HEK293 (cell line): ENCODE data around the gene INTS14.

Source experiments
- CTCF ChIA-PET: fragments of 350-600 bp; formaldehyde crosslinking; extraction: SDS; loops from one replicate; lab custom pipeline; 2021; ENCODE audit warnings: antibody characterized with exemption; lab: Yijun Ruan, JAX
- POLR2A ChIA-PET: fragments of 300-600 bp; formaldehyde crosslinking; extraction: SDS; loops from one replicate; lab custom pipeline; 2020; ENCODE audit warnings: antibody characterized with exemption, inconsistent platforms; lab: Yijun Ruan, JAX
- H3K27ac ChIP-seq: fragments of 200-500 bp; sonication (Bioruptor generic); 2 replicates; pipeline ENCODE4 v1.5.1; 2014; ENCODE audit warnings: low read depth, low read length, control low read depth, inconsistent platforms; ENCODE audit errors: extremely low read depth
- H3K36me3 ChIP-seq, 2 experiments: fragments of 200-500 bp in 1 of 2; sonication (Bioruptor generic) in 1 of 2; 1 replicate in 1 of 2; 2 replicates in 1 of 2; pipeline ENCODE4 v1.5.1; 2014 to 2017; ENCODE audit warnings: inconsistent platforms in 2 of 2, low read length in 2 of 2; ENCODE audit not compliant: control insufficient read depth in 2 of 2, insufficient read depth in 1 of 2
- H3K4me1 ChIP-seq: fragments of 200-500 bp; sonication (Bioruptor generic); 2 replicates; pipeline ENCODE4 v1.5.1; 2014; ENCODE audit warnings: mild to moderate bottlenecking, low read length, inconsistent platforms; ENCODE audit not compliant: control insufficient read depth, insufficient read depth
- H3K4me3 ChIP-seq: 2 replicates; pipeline ENCODE4 v1.5.1; 2011; ENCODE audit warnings: low read depth, mild to moderate bottlenecking, control low read depth, low read length, moderate library complexity
- H3K9me3 ChIP-seq: fragments of 200-500 bp; sonication (Bioruptor generic); 2 replicates; pipeline ENCODE4 v1.5.1; 2014; ENCODE audit warnings: low read depth, low read length, inconsistent platforms; ENCODE audit not compliant: control insufficient read depth, insufficient read depth
- BCL11B ChIP-seq: fragments of 450-650 bp; formaldehyde crosslinking; IDR thresholded peaks from 2 replicates; pipeline ENCODE4 v1.5.1; 2016; ENCODE audit warnings: low read depth, missing biosample characterization, missing genetic modification characterization
- PBX3 ChIP-seq: sonication (generic); formaldehyde crosslinking; IDR thresholded peaks from 2 replicates; pipeline ENCODE4 v1.8.1; 2022; ENCODE audit warnings: mild to moderate bottlenecking, moderate library complexity, missing genetic modification reagents
- PRDM6 ChIP-seq: fragments of 450-650 bp; formaldehyde crosslinking; IDR thresholded peaks from 2 replicates; pipeline ENCODE4 v1.5.1; 2017; ENCODE audit warnings: missing biosample characterization, missing genetic modification characterization
- REPIN1 ChIP-seq: fragments of 450-650 bp; formaldehyde crosslinking; IDR thresholded peaks from 2 replicates; pipeline ENCODE4 v1.5.1; 2017; ENCODE audit warnings: missing biosample characterization, missing genetic modification characterization, low read depth
- SP3 ChIP-seq: fragments of 450-650 bp; formaldehyde crosslinking; IDR thresholded peaks from 2 replicates; pipeline ENCODE4 v1.5.1; 2016; ENCODE audit warnings: missing biosample characterization, missing genetic modification characterization
- ZFP3 ChIP-seq: fragments of 450-650 bp; formaldehyde crosslinking; IDR thresholded peaks from 2 replicates; pipeline ENCODE4 v1.5.1; 2016; ENCODE audit warnings: low read depth, missing biosample characterization, missing genetic modification characterization
- ZFP37 ChIP-seq: fragments of 450-650 bp; formaldehyde crosslinking; IDR thresholded peaks from 2 replicates; pipeline ENCODE4 v1.5.1; 2016; ENCODE audit warnings: missing biosample characterization, missing genetic modification characterization
- ZFP69B ChIP-seq: fragments of 450-650 bp; formaldehyde crosslinking; IDR thresholded peaks from 2 replicates; pipeline ENCODE4 v1.5.1; 2016; ENCODE audit warnings: missing biosample characterization, missing genetic modification characterization
- ZNF2 ChIP-seq: fragments of 450-650 bp; formaldehyde crosslinking; IDR thresholded peaks from 2 replicates; pipeline ENCODE4 v1.5.1; 2016; ENCODE audit warnings: missing biosample characterization, missing genetic modification characterization
- ZNF280D ChIP-seq: fragments of 450-650 bp; formaldehyde crosslinking; IDR thresholded peaks from 2 replicates; pipeline ENCODE4 v1.5.1; 2016; ENCODE audit warnings: missing biosample characterization, missing genetic modification characterization
- ZNF423 ChIP-seq: fragments of 450-650 bp; formaldehyde crosslinking; IDR thresholded peaks from 2 replicates; pipeline ENCODE4 v1.5.1; 2016; ENCODE audit warnings: missing biosample characterization, missing genetic modification characterization
- ZNF510 ChIP-seq: fragments of 450-650 bp; formaldehyde crosslinking; IDR thresholded peaks from 2 replicates; pipeline ENCODE4 v1.5.1; 2018; ENCODE audit warnings: mild to moderate bottlenecking, missing genetic modification characterization, missing biosample characterization; ENCODE audit not compliant: insufficient replicate concordance
- ZNF513 ChIP-seq: fragments of 450-650 bp; IDR thresholded peaks from 2 replicates; pipeline ENCODE4 v1.5.1; 2018; ENCODE audit warnings: missing biosample characterization, missing genetic modification characterization
- ZNF555 ChIP-seq: fragments of 450-650 bp; formaldehyde crosslinking; conservative IDR thresholded peaks from 2 replicates; pipeline ENCODE4 v1.5.1; 2017; ENCODE audit warnings: missing biosample characterization, mild to moderate bottlenecking, missing genetic modification characterization, inconsistent platforms
- ZNF626 ChIP-seq: fragments of 450-650 bp; sonication (Bioruptor Pico); formaldehyde crosslinking; IDR thresholded peaks from 2 replicates; pipeline ENCODE4 v1.5.1; 2018; ENCODE audit warnings: missing biosample characterization, missing genetic modification characterization, inconsistent platforms
- ZNF645 ChIP-seq: fragments of 450-650 bp; formaldehyde crosslinking; IDR thresholded peaks from 2 replicates; pipeline ENCODE4; 2016; ENCODE audit warnings: missing biosample characterization, missing genetic modification characterization
- ZNF768 ChIP-seq: fragments of 450-650 bp; formaldehyde crosslinking; IDR thresholded peaks from 2 replicates; pipeline ENCODE4 v1.5.1; 2018; ENCODE audit warnings: missing biosample characterization, mild to moderate bottlenecking, missing genetic modification characterization
- ZNF792 ChIP-seq: fragments of 450-650 bp; formaldehyde crosslinking; IDR thresholded peaks from 2 replicates; pipeline ENCODE4 v1.5.1; 2016; ENCODE audit warnings: missing biosample characterization, missing genetic modification characterization
- TF ChIP-seq, protein P1 (sequence below): fragments of 450-650 bp; formaldehyde crosslinking; optimal IDR thresholded peaks from 2 replicates; pipeline ENCODE3; 2016; ENCODE audit warnings: missing biosample characterization, mild to moderate bottlenecking, missing genetic modification characterization
- TF ChIP-seq, protein P2 (sequence below): fragments of 450-650 bp; formaldehyde crosslinking; IDR thresholded peaks from 2 replicates; pipeline ENCODE4 v1.5.1; 2016; ENCODE audit warnings: missing biosample characterization, missing genetic modification characterization

Gene INTS14

GRCh38 chr15:65629548-65629947 lies 18.6 kb upstream of the INTS14 start (continued):
- no peak for TF ChIP-seq ZNF555
- TF ChIP-seq ZFP3 (tag by site-specific recombination): no peak
- TF ChIP-seq PRDM6: no peak
- TF ChIP-seq ZFP37 (tag by site-specific recombination): no peak
- no peak for TF ChIP-seq REPIN1
- TF ChIP-seq ZFP69B (tag by site-specific recombination): no peak

DNA sequence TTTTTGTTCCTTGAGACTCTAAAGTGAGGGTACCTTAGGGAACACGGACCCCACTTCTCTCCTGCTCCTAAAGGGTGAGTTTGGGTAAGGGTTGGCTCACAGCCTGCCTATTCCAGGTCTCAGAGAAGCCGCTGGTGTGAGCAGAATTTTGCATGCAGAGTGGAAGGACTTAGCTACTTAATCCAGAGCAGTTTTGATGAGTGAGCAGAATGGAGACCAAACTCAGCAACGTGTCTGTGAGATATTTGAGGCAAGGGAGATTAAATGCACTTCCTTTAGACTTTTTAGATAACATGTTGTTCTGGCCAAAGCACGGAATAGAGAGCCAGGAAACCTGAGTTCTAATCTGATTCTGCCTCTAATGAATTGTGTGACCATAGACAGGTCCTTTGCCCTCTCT lies 15.9 kb upstream of the INTS14 start:
- POLR2A ChIA-PET: no interaction called here
- Histone ChIP-seq H3K4me3 (no peak overlapping the region), H3K36me3 (peaks cover 0 to 25% of the 10 kb centered on the region in 2 experiments; a peak in 1 of 3 replicates)
- TF ChIP-seq BCL11B (tag by site-specific recombination): no peak
- TF ChIP-seq ZNF768 (tag by site-specific recombination): no peak
- TF ChIP-seq, protein P1, sequence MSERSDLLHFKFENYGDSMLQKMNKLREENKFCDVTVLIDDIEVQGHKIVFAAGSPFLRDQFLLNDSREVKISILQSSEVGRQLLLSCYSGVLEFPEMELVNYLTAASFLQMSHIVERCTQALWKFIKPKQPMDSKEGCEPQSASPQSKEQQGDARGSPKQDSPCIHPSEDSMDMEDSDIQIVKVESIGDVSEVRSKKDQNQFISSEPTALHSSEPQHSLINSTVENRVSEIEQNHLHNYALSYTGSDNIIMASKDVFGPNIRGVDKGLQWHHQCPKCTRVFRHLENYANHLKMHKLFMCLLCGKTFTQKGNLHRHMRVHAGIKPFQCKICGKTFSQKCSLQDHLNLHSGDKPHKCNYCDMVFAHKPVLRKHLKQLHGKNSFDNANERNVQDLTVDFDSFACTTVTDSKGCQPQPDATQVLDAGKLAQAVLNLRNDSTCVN (tag by site-specific recombination): no peak
- TF ChIP-seq ZNF792 (tag by site-specific recombination): no peak
- no peak for TF ChIP-seq ZNF510
- TF ChIP-seq ZNF423 (tag by site-specific recombination): no peak
- no peak for TF ChIP-seq ZNF2 (tag by site-specific recombination)
- TF ChIP-seq ZNF626 (tag by site-specific recombination): no peak
- TF ChIP-seq ZNF513 (tag by site-specific recombination): no peak
- no peak for TF ChIP-seq PBX3 (CRISPR knock-in tag)
- TF ChIP-seq, all 188 proteins: peak for 0
- Histone ChIP-seq H3K9me3 (no peaks in the 10 kb centered on the region), H3K27ac (no peak overlapping the region), H3K4me1 (no peaks in the 10 kb centered on the region)
- CTCF ChIA-PET: interaction anchor here (0.6 to 5.2 kb wide), 3 partner anchors 10 to 30 kb away, joined by 3 to 36 read pairs (median 4); no protein-coding TSS in a partner anchor

GRCh38 chr15:65623103-65623502 lies 12.2 kb upstream of the INTS14 start:
- H3K4me1 ChIP-seq: no peaks in the 10 kb centered on the region
- no peak overlapping the region for H3K27ac ChIP-seq
- H3K9me3 ChIP-seq: no peaks in the 10 kb centered on the region
- no peak overlapping the region for H3K4me3 ChIP-seq
- CTCF ChIA-PET: interaction anchor here (1.0 to 2.9 kb wide), 2 partner anchors 12 to 16 kb away, joined by 3 to 9 read pairs; partner anchors contain the start of gene INTS14
- POLR2A ChIA-PET: no interaction called here
- H3K36me3 ChIP-seq: peaks cover 0 to 25% of the 10 kb centered on the region in 2 experiments; a peak in 1 of 3 replicates
- no peak for TF ChIP-seq ZNF645 (tag by site-specific recombination)
- TF ChIP-seq, protein P2, sequence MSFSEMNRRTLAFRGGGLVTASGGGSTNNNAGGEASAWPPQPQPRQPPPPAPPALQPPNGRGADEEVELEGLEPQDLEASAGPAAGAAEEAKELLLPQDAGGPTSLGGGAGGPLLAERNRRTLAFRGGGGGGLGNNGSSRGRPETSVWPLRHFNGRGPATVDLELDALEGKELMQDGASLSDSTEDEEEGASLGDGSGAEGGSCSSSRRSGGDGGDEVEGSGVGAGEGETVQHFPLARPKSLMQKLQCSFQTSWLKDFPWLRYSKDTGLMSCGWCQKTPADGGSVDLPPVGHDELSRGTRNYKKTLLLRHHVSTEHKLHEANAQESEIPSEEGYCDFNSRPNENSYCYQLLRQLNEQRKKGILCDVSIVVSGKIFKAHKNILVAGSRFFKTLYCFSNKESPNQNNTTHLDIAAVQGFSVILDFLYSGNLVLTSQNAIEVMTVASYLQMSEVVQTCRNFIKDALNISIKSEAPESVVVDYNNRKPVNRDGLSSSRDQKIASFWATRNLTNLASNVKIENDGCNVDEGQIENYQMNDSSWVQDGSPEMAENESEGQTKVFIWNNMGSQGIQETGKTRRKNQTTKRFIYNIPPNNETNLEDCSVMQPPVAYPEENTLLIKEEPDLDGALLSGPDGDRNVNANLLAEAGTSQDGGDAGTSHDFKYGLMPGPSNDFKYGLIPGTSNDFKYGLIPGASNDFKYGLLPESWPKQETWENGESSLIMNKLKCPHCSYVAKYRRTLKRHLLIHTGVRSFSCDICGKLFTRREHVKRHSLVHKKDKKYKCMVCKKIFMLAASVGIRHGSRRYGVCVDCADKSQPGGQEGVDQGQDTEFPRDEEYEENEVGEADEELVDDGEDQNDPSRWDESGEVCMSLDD (tag by site-specific recombination): no peak
- TF ChIP-seq ZNF280D (tag by site-specific recombination): no peak
- no peak for TF ChIP-seq SP3 (tag by site-specific recombination)
